Liver (tissue), 9 donors: ENCODE measurements around the gene PPME1. TPM values are rescaled to one million over a fixed set of nuclear protein-coding genes. Genes with fewer than 3 reads are reported as not detected.

Experiments
- DNase-seq: peaks from one replicate; pipeline ENCODE4 v3.0.0-alpha.2; 2017; ENCODE audit warnings: low spot score
- H3K27ac ChIP-seq, 2 donors: one replicate each; pipeline ENCODE4 v1.7.0; 2013; ENCODE audit warnings: inconsistent platforms in 2 of 2, low read length in 2 of 2, control low read depth in 1 of 2, low read depth in 1 of 2, mild to moderate bottlenecking in 1 of 2
- H3K27me3 ChIP-seq, 4 donors: one replicate each; pipeline versions ENCODE4 v1.6.1 to v1.7.0; 2013; ENCODE audit warnings: low read length in 3 of 4, inconsistent platforms in 1 of 4, mild to moderate bottlenecking in 1 of 4, moderate library complexity in 1 of 4; ENCODE audit not compliant: control insufficient read depth in 4 of 4, insufficient read depth in 4 of 4
- H3K36me3 ChIP-seq, 4 donors: one replicate each; pipeline versions ENCODE4 v1.6.1 to v1.7.0; 2013; ENCODE audit warnings: low read length in 3 of 4, mild to moderate bottlenecking in 3 of 4, low read depth in 1 of 4, moderate library complexity in 1 of 4; ENCODE audit not compliant: control insufficient read depth in 4 of 4, insufficient read depth in 3 of 4
- H3K4me1 ChIP-seq, 4 donors: one replicate each; pipeline versions ENCODE4 v1.6.1 to v1.7.0; 2013; ENCODE audit warnings: low read length in 3 of 4, mild to moderate bottlenecking in 3 of 4, moderate library complexity in 1 of 4; ENCODE audit not compliant: control insufficient read depth in 4 of 4, insufficient read depth in 4 of 4
- H3K4me3 ChIP-seq, 3 donors: one replicate each; pipeline versions ENCODE4 v1.6.1 to v1.7.0; 2013; ENCODE audit warnings: low read length in 3 of 3, control low read depth in 1 of 3, low read depth in 1 of 3, mild to moderate bottlenecking in 1 of 3
- H3K9ac ChIP-seq, 2 donors: one replicate each; pipeline ENCODE4 v1.7.0; 2013; ENCODE audit warnings: low read length in 2 of 2, mild to moderate bottlenecking in 2 of 2, moderate library complexity in 2 of 2, control low read depth in 1 of 2, low read depth in 1 of 2
- H3K9me3 ChIP-seq, 4 donors: one replicate each; pipeline versions ENCODE4 v1.6.1 to v1.7.0; 2013; ENCODE audit warnings: low read length in 3 of 4; ENCODE audit not compliant: control insufficient read depth in 4 of 4
- ATF3 ChIP-seq: IDR thresholded peaks from 2 replicates; pipeline ENCODE4 v1.6.1; 2016; ENCODE audit warnings: antibody characterized with exemption
- CTCF ChIP-seq: fragments of 150-350 bp; IDR thresholded peaks from 2 replicates; pipeline ENCODE4 v1.5.1; 2017; ENCODE audit warnings: improper control_type of control experiment, low read depth, low read length; ENCODE audit not compliant: missing input control
- EGR1 ChIP-seq, 2 donors: IDR thresholded peaks; 2 replicates each; pipeline ENCODE4 v1.6.1; 2016 to 2018; ENCODE audit warnings: antibody characterized with exemption in 2 of 2, low read depth in 2 of 2
- FOXA1 ChIP-seq: IDR thresholded peaks from 2 replicates; pipeline ENCODE4 v1.6.1; 2016; ENCODE audit warnings: antibody characterized with exemption
- FOXA2 ChIP-seq: IDR thresholded peaks from 2 replicates; pipeline ENCODE4 v1.6.1; 2016; ENCODE audit warnings: antibody characterized with exemption
- GABPA ChIP-seq, 2 donors: IDR thresholded peaks in 1 of 2; conservative IDR thresholded peaks in 1 of 2; 2 replicates each; pipeline ENCODE4 v1.6.1; 2016; ENCODE audit warnings: antibody characterized with exemption in 2 of 2, mild to moderate bottlenecking in 1 of 2, moderate library complexity in 1 of 2
- HNF4A ChIP-seq, 2 donors: conservative IDR thresholded peaks; 2 replicates each; pipeline ENCODE4 v1.6.1; 2016; ENCODE audit warnings: antibody characterized with exemption in 2 of 2, mild to moderate bottlenecking in 2 of 2
- HNF4G ChIP-seq: IDR thresholded peaks from 2 replicates; pipeline ENCODE4 v1.6.1; 2016; ENCODE audit warnings: antibody characterized with exemption
- JUND ChIP-seq, 2 donors: IDR thresholded peaks; 2 replicates each; pipeline ENCODE4 v1.6.1; 2016; ENCODE audit warnings: antibody characterized with exemption in 2 of 2
- MAX ChIP-seq: IDR thresholded peaks from 2 replicates; pipeline ENCODE4 v1.6.1; 2016; ENCODE audit warnings: antibody characterized with exemption
- NR2F2 ChIP-seq: IDR thresholded peaks from 2 replicates; pipeline ENCODE4 v1.6.1; 2016; ENCODE audit warnings: antibody characterized with exemption
- RAD21 ChIP-seq, 2 donors: IDR thresholded peaks; 2 replicates each; pipeline ENCODE4 v1.6.1; 2016; ENCODE audit warnings: antibody characterized with exemption in 2 of 2, mild to moderate bottlenecking in 2 of 2
- REST ChIP-seq: IDR thresholded peaks from 2 replicates; pipeline ENCODE4 v1.6.1; 2016; ENCODE audit warnings: antibody characterized with exemption, mild to moderate bottlenecking
- RXRA ChIP-seq, 2 donors: IDR thresholded peaks; 2 replicates each; pipeline ENCODE4 v1.6.1; 2017 to 2018; ENCODE audit warnings: antibody characterized with exemption in 2 of 2, mild to moderate bottlenecking in 1 of 2
- SP1 ChIP-seq: IDR thresholded peaks from 2 replicates; pipeline ENCODE4 v1.6.1; 2018; ENCODE audit warnings: antibody characterized with exemption, mild to moderate bottlenecking
- TAF1 ChIP-seq: conservative IDR thresholded peaks from 2 replicates; pipeline ENCODE4 v1.6.1; 2016; ENCODE audit warnings: antibody characterized with exemption, mild to moderate bottlenecking
- YY1 ChIP-seq: IDR thresholded peaks from 2 replicates; pipeline ENCODE4 v1.6.1; 2016; ENCODE audit warnings: antibody characterized with exemption, mild to moderate bottlenecking
- ZBTB33 ChIP-seq: IDR thresholded peaks from 2 replicates; pipeline ENCODE4 v1.6.1; 2016; ENCODE audit warnings: antibody characterized with exemption
- WGBS: extraction: QIAGEN DNeasy Blood & Tissue Kit; methylation state at CpG from one replicate; pipeline ENCODE4 v1.1.7; 2013; 5-methylcytosine and 5-hydroxymethylcytosine counted together
- polyA plus RNA-seq, 2 donors: library from polyadenylated mRNA; stranded (reverse) in 1 of 2; unstranded in 1 of 2; fragments of 200-250 nt in 1 of 2; fragments of >200 nt in 1 of 2; fragmentation: Nextera tagmentation in 1 of 2; extraction: Ambion mirVana in 1 of 2; gene quantifications; one replicate each; pipeline versions ENCODE4 v1.2.1 to v1.2.3, GENCODE V29; 2013 to 2015
- total RNA-seq, 2 donors: library from RNA; depleted of rRNA; stranded (reverse); fragments of >200 nt; gene quantifications; one replicate each; pipeline ENCODE4 v1.2.3, GENCODE V29; 2014
- donor health status: healthy.
- donor health status: healthy.
- donor health status: healthy.
- donor health status: healthy.
- donor health status: healthy.

Gene PPME1
- total and polyA plus RNA-seq, 4 donors: 9.1 to 47.4 (median 13.6) TPM

GRCh38 chr11:74206746-74207145 lies 35.7 kb downstream of the PPME1 start:
- H3K4me3 ChIP-seq: no peak overlapping the region
- no peaks in the 10 kb centered on the region for H3K9me3 ChIP-seq
- no peaks in the 10 kb centered on the region for H3K4me1 ChIP-seq
- 98% methylated on average over 1 of the region's 1 CpG for WGBS
- peaks cover 11 to 14% (median 12%) of the 10 kb centered on the region in 4 donors for H3K36me3 ChIP-seq
- no peaks in the 10 kb centered on the region for H3K27me3 ChIP-seq
- no peak overlapping the region for H3K27ac ChIP-seq
- TF ChIP-seq GABPA (IDR thresholded peaks at IDR 0.05 in 1 of 2, conservative IDR thresholded peaks at IDR 0.05 in 1 of 2) (no peak), TAF1 (no peak), RXRA (IDR thresholded peaks at IDR 0.05) (no peak), YY1 (no peak), ZBTB33 (no peak), NR2F2 (no peak), RAD21 (IDR thresholded peaks at IDR 0.05) (no peak), EGR1 (IDR thresholded peaks at IDR 0.05; ENCODE audit: low read depth in 2 of 2) (no peak), HNF4G (no peak), SP1 (no peak), JUND (IDR thresholded peaks at IDR 0.05) (no peak), FOXA2 (no peak), FOXA1 (no peak), ATF3 (no peak), HNF4A (conservative IDR thresholded peaks at IDR 0.05) (no peak), REST (no peak), MAX (no peak), CTCF (no peak)
- H3K9ac ChIP-seq: no peak overlapping the region
- no peak for DNase-seq
